GM21515 (cell line): ENCODE results near the gene YKT6.
"Not testable (repeated sequence)": the region's sequence is repeated elsewhere in the genome, so short reads cannot be mapped to it uniquely, and the experiment has no call there.

Experiments used
- ATAC-seq: cut with Tn5 transposase; IDR thresholded peaks from one replicate; pipeline ENCODE4 v1.9.1; 2021; ENCODE audit not compliant: unreplicated experiment

YKT6 gene

DNA sequence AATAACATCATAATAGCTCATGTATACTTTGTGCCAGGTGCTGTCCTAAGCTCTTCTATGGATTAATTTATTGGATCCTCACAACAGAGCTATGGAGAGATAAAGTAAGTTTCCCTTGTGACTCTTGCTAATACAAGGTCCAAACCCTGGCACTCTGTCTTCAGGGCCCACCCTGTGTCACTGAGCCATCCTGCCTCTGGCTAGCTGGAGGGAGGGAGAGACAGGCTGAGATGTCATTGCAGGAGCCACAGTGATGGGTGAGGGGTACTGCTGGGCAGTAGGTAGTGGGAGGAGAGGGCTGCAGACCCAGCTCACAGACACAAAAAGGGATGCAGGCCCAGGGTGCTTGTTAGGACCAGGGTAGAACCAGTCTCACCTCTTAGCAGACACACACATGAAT is 28.4 kb upstream of the YKT6 start:
- ATAC-seq: no peak

DNA sequence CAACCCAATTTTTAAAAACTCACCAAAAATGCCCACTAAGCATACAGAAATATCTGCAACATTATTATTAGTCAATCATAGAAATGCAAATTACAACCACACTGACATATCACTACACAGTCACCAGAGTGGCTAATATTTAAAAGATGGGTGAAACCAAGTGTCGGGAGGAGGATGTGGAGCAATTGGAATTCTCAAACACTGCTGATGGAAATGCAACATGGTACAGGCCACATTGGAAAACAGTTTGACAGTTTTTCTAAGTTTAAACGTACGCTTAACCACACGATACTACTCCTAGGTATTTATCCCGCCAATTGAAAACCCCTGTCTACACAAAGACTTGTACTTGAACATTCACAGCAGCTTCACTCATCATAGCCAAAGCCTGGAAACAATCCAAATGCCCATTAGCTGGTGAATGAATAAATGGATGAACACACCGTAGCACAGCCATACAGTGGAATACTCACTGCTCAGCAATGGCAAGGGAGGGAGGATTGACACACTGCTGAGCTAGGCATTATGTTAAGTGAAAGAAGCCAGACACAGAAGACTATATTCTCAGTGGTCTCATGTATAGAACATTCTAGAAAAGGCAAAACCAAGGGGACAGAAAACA is 27.9 kb upstream of the YKT6 start:
- ATAC-seq: no peak

DNA sequence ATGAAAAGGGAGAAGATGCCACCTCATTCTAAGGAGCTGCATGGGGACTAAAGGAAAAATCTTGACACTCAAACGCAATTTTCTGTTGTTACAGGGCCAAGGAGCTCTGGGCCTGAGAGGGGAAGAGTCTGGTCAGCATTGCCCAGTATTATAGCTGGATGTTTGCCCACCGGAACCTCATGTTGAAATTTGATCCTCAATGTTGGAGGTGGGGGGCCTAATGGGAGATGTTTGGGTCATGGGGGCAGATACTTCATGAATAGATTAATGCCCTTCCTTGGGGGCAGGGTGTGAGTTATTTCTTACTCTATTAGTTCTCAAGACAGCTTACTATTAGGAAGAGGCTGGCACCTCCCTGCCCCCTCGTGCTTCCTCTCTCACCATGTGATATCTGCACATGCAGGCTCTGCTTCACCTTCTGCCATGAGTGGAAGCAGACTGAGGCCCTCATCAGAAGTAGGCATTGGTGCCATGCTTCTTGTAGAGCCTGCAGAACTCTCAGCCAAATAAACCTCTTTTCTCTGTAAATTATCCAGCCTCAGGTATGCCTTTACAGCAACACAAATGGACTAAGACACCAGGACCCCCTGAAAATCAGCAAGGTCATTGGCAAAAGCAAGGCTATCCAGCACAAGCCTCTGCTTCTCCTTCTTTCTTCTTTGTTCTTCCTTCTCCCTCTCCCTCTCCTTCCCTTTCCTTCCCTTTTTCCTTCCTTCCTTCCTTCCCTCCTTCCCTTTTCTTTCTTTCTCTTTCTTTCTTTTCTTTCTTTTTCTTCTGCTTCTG is 26.7 kb upstream of the YKT6 start:
- no peak for ATAC-seq

DNA sequence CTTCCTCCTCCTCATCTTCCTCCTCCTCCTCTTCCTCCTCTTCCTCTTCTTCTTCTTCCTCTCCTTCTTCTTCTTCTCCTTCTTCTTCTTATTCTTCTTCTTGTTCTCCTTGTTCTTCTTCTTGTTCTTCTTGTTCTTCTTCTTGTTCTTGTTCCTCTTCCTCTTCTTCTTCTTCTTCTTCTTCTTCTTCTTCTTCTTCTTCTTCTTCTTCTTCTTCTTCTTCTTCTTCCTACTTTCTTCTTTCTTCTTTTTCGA is 26.2 kb upstream of the YKT6 start:
- not testable (repeated sequence) for ATAC-seq

DNA sequence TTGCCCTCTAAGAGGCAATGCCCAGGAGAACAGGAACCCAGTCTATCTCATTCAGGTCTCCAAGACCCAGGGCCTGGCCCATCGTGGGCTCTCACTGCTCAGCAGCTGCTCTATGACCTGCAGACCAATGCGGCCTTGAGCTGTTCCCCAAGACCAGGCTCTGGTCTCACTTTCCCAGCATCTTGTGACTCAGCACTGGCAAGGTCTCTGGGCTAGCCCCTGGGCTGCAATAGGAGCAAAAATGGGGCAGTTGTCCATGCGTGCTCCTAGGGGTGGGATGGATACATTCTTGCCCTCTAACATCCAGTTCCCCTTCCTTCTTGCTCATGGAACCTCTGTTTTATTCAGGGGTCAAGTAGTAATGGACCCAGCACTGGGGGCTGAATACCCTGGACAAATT is 25.0 kb upstream of the YKT6 start:
- no peak for ATAC-seq

DNA sequence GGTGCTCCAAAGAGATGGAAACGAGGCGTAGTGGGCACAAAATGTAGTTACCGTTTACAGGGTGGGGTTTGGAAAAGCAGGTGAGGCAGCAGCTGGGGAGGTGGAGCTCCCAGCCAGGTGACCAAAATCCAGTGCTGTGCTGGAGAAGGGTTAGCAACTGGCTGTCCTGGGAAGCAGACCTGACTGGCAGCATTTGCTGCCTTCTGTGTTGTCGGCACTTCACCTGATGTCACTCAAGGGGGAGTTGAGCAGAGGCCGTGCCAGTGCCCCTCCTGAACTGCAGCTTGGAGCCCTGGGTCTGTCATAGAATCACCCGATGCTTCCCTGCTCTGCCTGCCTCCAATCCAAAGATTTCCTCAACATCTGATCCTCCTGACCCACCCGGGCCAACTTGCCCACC is 24.3 kb upstream of the YKT6 start:
- no peak for ATAC-seq

DNA sequence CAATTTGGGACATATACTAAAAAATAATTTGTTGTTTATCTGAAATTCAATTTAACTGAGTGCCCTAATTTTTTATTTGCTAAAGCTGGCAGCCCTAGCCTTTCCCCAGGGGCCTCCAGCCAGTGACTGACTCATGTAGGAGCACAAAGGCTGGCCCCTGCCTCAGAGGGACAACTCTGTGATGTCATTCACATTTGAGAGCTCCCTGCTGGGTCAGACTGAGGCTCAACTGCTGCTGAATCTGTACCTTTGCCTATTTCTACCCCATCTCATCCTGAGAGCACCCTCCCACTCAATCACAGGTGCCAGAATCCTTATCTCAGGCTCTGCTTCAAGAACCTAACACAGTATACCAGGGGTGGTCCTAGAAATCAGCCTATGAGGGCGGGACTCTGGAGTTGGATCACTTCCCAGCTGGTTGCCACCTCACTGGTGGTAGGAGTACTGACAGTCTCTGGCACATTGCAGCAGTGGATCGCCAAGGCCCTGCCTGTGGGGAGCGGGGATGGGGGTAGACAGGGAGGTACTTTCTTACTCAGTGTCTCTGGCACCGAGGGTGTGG is 23.1 kb upstream of the YKT6 start:
- ATAC-seq: no peak

DNA sequence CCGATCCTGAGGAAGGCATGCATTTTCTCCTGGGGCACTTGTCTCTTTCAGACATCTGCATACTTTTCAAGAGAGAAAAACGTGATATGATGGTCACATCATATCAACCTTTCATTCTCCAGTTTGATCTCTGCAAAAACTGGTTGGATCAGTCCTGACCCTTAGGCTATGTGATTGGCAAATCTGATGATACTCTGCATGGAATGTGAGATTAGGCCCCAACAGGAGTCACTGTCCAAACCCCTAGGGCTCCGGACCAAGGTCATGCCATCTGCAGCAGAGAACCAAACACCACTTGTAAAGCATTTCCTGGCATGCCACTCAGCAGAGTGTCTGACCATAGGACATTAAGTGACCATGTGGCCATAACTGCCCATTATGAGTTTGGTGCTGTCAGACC is 20.1 kb upstream of the YKT6 start:
- ATAC-seq: no peak

DNA sequence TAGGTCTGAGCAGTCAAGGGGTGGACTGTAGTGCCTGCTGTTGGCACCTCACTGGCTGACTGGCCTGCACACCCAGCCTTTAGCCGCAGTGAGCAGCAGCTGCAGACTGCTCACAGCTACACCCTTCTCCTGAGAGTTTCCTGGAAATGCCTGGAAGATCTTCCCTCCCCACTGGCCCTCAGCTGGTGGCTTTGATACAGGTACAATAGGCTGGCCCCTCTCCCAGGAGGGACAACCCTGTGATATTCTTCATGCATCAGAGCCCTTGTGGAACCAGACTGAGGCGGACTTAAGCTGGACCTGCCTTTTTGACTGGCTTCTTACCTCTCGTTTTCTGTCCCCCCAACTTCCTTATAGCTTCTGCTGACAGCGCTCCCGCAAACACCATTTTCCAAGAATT is 18.0 kb upstream of the YKT6 start:
- no peak for ATAC-seq

DNA sequence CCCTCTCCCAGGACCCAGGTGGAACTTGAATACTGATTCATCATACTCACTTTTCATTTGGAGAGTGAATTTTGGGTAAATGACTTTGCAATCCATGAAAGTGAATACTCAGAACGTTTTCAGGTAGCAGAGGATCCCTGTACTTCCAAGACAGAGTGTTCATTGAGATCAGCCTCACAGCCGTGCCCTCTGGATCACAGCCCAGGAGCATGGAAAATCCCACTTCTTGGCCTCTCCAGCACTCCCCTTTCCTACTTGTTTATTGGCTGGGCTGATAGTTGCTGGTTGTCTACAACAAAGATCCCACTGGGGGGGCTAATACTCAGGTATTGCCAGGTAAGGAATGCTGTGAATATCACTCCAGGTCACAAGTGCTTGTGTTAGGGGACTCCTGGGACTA is 17.4 kb upstream of the YKT6 start:
- ATAC-seq: no peak

DNA sequence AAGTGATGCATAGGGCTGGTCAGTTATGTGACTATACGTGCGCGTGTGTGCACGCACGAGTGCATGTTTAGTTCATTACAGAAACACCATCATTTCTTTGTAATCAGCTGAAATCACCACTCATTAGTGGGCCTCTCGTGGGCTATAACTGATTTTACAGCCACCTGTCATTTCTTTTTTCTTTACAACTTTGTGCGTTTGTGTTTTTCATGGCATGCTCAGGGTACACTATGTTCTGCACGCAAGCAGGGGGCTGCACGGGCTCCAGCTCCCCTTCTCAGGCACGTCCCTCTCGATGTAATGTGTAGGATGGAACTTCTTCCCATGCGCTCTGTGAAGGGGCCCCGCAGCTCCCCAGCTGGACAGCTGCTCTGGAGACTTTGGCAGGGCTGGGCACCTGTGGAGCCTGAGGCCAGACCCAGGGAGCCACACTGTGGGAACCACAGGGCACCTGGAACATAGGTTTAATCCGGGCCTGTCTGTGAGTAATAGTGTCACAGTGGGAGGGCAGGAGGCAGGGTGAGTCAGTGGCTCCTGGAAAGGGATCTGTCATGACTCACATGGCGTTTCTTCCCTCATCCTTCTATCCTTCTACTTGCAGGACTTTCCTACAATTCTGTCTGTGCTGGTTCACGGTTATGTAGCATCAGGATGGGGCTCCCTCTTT is 16.4 kb upstream of the YKT6 start:
- no peak for ATAC-seq

DNA sequence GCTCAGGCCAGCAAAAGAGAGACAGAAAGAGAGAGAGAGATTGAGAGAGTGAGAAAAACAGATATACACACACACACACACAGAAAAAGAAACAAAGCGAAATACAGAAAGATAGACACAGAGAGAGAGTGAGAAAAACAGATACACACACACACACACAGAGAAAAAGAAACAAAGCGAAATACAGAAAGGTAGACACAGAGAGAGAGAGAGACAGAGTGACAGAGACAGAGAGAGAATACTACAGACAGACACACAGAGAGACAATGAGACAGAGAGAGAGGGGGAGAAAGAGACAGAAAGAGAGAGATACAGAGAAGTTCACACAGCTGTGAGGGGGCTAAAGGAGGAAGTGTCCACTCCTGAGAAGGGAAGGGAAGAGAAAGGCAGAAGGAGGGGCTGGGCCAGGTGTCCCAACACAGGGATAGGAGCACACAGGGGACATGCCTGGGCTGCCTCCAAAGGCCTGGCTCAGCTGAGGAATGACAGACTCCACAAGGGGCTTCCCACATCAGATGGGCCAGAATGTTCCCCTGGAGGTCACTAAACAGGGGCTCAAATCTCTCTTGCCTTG is 15.8 kb upstream of the YKT6 start:
- no peak for ATAC-seq

DNA sequence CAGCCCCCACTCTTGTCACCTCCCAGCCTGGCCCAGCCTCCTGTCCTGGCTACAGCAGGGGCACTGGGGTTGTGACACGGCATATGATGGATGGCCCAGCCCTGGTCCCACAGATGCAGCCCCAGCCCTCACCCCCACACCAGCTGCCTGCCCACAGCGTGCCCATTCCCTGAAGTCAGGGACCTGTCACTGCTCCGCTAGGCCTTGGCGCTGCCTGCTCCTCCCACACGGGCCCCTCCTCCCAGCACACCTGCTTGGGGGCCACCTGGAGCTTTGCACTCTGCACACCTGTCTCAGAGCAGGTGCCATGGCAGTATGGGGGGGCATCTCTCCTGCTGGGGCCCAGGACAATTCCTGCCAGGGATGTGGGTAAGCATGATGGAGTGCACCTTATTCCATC is 15.0 kb upstream of the YKT6 start:
- no peak for ATAC-seq

DNA sequence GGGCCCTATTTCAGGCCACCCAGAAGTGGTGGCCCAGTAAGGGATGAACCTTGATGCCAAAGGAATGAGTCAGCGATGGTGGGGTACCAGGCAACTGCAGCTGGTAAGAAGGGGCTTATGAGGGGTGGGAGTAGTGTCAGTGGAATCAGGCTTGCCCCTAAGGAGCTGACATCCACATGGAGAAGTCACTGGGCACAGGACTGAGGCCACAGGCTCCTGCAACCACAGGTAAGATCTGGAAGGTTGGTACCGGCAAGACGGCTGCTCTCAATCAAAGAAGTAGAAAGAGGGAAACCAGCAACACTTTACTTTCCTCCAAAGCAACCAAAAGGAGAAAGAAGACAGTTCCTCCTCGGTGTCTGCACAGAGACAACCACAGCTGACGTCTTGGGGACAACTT is 14.0 kb upstream of the YKT6 start:
- ATAC-seq: no peak

DNA sequence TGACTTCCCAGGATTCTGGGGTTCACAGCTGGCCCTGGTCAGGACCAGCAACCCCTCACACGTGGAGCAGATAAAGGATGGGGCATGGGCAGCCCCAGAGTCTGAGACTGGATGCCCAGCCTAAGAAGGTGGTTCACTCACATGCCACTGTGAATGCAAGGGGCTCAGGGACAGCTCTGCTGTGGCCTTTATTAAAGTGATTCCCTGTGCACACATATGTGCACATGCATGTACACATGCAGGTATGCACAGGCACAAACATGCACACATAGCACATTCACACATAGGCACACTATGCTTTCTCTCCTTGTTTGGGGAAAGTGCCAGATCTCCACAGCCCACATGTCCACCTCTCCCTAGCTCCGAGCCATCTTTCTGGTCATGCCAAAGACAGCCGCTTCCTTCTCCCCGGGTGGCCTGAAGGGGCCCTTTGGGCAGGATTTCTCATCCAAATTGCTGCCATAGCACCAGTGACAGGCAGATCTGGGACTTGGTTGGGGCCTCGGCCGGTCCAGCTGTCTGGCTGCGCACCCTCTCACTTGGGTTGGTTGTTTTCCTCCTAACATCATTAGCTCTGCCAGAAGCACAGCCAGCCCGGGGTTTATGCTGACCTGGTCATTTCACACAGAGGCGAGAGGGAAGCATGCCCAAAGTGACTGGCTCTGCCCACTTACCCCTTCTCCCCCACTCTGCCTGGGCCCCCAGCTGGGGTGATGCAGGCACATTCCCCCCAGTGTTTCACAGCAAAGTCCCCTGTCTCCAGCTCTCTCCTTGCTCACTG is 13.0 kb upstream of the YKT6 start:
- no peak for ATAC-seq

DNA sequence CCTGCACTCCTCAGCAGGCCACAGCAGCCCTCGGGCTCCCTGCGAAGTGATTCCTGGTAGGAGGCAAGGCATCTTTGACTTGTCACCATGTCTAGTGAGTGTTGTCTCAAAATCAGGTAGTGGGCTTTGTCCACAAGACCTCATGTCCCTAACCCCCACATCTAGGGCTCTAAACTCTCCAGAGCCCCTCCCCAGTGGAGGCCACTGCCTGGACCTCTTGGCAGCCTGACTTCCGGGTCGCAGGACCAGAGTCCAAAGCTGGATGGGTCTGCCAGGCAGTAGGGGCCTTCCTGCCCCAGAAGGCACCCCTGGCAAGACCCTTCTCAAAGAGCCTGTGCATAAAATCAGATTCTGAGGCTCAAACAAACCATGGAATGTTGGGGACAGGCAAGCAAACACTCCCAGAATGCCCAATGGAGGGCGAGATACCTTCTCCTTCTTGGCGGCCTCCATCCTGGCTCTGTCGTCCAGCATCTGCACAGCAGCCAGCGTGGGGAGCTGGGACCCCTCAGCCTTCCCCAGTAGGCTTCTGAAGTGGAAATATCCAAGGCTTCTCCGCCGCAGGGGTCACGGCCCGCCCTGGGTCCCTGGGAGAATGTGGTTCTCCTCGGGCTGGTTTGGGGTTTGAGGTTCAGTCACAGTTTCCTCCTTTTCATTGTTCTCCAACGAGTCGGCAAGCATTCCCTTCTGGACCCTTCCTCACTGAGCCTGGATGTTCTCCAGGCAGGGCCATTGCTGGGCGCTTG is 12.1 kb upstream of the YKT6 start:
- ATAC-seq: no peak

DNA sequence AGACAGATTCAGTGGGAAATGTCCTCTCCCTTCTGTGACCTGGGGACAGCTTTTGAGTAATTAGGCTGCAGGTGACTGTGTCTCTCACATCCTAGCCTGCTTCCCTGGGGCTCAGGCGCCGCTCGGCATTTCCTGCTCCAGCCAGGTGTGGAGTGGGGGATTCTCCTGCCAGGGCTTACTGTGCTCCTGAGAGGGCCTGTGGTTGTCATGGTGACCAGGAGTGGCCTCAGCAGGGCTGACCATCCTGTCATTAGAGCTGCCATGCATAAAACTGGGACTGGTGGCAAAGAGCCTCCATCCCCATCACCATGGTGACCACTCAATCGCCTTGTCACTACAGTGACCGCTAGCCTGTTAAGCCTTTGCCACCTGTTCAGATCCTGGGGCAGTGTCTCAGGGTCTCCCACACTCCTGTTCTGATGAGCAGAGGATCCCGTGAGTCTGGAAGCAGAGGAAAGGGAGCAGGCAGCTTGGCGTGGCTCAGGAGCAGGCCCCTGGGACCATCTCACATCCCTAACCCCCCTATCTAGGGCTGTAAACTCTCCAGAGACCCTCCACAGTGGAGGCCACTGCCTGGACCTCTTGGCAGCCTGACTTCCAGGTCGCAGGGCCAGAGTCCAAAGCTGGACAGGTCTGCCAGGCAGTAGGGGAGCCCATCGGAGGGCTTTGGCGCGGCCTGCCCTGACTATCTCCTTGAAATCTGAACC is 11.3 kb upstream of the YKT6 start, which contains the start of gene GCK:
TSS of gene GCK (minus strand) at position 154 of the 707 bp plus-strand sequence. CDS start 486 bp downstream, outside the sequence.
- ATAC-seq: no peak

DNA sequence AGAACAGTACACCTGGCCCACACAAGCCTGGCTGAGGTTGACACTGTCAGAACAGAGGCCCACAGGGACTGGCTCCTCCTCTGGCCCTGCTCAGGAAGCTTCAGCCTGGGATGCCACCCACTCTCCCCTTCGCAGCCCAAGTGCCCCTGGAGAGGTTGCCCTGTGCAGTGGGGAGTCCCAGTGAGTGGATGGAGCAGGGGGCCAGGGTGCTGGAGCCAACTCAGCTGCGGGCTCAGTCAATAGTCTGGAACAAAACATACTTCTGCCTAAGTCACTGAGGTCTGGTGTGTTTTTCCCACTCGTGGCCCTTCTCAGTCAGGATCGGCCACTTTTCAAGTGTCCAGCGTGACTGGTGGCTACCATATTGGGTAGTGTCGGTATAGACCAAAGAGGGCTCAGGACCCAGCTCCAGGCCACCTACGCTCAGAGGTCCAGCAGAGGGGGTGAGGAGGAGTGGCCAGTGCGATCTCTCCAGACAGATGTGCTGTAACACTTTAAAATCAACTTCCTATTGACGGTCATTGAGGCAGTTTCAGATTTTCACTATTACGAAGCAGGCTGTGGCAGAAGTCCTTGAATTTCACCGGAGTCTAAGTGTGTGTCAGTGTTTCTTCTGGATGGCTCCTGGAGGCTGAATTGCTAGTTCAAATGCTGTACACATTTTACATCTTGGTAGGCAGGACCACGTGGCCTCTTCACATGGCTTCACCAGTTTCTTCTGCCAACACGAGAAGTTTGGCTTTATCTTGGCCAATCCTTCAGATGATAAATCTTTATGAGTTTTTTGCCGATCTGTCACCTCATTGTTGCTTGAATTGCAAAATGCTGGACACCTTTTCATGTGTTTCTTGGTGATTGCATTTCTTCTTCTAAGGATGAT is 10.5 kb upstream of the YKT6 start:
- ATAC-seq: no peak

DNA sequence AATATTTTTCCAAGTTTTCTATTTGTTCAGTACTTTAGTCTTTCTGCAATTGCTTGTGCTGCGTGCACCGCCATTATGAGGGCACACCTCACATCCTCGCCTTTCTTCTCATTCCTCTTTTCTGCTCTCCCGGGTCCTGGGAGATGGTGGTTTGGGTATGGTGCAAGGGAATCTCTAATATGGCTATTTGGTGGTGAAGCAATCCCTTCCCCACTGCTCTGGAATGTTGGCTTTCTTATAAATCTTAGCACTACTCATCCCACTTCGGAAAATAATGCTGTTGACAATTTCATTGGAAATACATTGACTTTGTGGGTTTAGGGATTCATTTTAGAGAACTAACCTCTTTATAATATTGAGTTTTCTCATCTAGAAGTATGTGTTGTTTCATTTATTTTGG is 9.6 kb upstream of the YKT6 start:
- no peak for ATAC-seq
